ENCODE data around the gene CCT6B.

Gene CCT6B

DNA sequence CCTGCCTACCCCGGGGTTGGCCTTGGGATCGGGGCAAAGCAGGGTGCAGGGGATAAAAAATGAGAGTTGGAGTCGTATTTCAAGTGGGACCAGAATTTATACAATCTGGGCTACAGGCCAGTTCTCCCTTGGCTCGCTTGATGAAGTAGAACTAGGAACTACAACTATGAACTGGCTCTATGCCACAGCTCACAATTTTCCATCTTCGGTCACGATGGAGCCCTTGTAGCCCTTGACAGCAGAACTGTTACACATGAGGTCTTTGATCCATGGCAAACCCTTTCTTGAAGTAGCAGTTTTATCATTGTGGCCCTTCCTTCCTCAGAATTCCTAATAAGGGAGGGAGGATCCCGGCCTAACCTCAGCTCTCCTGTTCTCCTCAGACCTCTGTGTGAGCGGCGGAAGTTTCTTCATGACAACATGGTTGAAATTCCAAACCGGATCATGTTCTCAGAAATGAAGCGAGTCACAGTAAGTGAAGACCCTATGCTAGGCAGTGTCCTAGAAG, 36.1 kb upstream of the CCT6B start:
- H3K4me3 ChIP-seq (ENCODE audit: insufficient read depth, low read length, poor library complexity, severe bottlenecking) = no peak overlapping the region
- H3K27me3 ChIP-seq (ENCODE audit: low read length) = no peaks in the 10 kb centered on the region
- no peak overlapping the region for H3K4me2 ChIP-seq (ENCODE audit: low read depth, low read length, poor library complexity, severe bottlenecking)
- no peaks in the 10 kb centered on the region for H4K20me1 ChIP-seq (ENCODE audit: low read depth, low read length)
- no peak overlapping the region for H2AFZ ChIP-seq (ENCODE audit: low read depth, low read length, severe bottlenecking)
- no peaks in the 10 kb centered on the region for H3K36me3 ChIP-seq (ENCODE audit: low read length)
- H3K27ac ChIP-seq (ENCODE audit: low read depth, low read length) = no peak overlapping the region
- no peaks in the 10 kb centered on the region for H3K9me2 ChIP-seq (replicated peaks; ENCODE audit: insufficient read depth, low read length)
- TF ChIP-seq, protein P1, sequence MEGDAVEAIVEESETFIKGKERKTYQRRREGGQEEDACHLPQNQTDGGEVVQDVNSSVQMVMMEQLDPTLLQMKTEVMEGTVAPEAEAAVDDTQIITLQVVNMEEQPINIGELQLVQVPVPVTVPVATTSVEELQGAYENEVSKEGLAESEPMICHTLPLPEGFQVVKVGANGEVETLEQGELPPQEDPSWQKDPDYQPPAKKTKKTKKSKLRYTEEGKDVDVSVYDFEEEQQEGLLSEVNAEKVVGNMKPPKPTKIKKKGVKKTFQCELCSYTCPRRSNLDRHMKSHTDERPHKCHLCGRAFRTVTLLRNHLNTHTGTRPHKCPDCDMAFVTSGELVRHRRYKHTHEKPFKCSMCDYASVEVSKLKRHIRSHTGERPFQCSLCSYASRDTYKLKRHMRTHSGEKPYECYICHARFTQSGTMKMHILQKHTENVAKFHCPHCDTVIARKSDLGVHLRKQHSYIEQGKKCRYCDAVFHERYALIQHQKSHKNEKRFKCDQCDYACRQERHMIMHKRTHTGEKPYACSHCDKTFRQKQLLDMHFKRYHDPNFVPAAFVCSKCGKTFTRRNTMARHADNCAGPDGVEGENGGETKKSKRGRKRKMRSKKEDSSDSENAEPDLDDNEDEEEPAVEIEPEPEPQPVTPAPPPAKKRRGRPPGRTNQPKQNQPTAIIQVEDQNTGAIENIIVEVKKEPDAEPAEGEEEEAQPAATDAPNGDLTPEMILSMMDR (IDR thresholded peaks at IDR 0.05; ENCODE audit: insufficient read depth, low read length, poor library complexity, severe bottlenecking) = no peak
- TF ChIP-seq EZH2phosphoT487 (conservative IDR thresholded peaks at IDR 0.05; ENCODE audit: low read length) = no peak
- H3K79me2 ChIP-seq (ENCODE audit: insufficient read depth, low read length) = no peaks in the 10 kb centered on the region
- H3K9ac ChIP-seq (ENCODE audit: low read length) = no peak overlapping the region
- H3K9me3 ChIP-seq (ENCODE audit: insufficient read depth, low read length) = no peaks in the 10 kb centered on the region
- H3F3A ChIP-seq (ENCODE audit: insufficient read depth) = no peaks in the 10 kb centered on the region

DNA sequence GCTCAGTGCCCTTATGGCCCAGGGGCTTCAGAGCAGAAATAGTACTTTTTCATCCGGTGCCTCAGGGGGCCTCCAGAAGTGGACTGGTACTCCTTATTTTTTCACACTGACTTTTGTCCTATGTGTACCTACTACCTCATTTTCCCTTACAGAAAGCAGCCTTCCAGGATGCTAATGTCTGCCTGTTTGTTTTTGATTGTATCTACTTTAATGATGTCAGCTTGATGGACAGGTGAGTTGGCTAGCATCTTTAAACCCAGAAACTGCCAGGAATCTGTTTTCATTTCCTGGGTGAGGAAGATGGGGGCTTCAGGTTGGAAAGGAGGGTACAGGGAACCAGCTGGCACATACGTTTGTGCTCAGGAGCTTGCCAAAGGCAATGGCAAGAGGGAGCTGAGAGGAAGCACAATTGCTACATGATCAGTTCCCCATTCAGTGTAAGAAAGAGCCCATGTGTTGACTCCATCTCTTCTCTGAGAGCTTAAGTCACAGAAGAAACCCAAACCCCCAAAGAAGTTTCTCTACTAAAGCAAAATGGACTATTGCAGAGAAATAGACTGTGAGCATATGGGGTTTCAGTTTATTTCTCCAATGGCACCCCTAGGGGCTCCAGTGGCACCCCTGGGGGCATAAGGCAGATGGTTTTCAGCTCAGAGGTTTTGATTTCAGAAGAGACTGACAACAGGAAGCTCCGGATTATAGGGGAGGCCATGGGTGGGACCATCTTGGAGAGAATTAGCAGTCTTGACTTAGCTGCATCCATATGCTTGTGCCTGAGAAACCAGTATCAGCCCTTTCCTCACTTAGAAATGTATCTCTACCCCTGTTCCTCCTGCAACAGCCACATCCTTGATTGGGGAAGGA, 35.4 kb upstream of the CCT6B start:
- Histone ChIP-seq H3K79me2 (ENCODE audit: insufficient read depth, low read length) (no peaks in the 10 kb centered on the region), H3K9ac (ENCODE audit: low read length) (no peak overlapping the region), H3K4me2 (ENCODE audit: low read depth, low read length, poor library complexity, severe bottlenecking) (no peak overlapping the region), H3K36me3 (ENCODE audit: low read length) (no peaks in the 10 kb centered on the region), H2AFZ (ENCODE audit: low read depth, low read length, severe bottlenecking) (no peak overlapping the region), H3K27me3 (ENCODE audit: low read length) (no peaks in the 10 kb centered on the region), H3F3A (ENCODE audit: insufficient read depth) (no peaks in the 10 kb centered on the region), H3K9me3 (ENCODE audit: insufficient read depth, low read length) (no peaks in the 10 kb centered on the region), H3K9me2 (replicated peaks; ENCODE audit: insufficient read depth, low read length) (no peaks in the 10 kb centered on the region), H3K27ac (ENCODE audit: low read depth, low read length) (no peak overlapping the region), H3K4me3 (ENCODE audit: insufficient read depth, low read length, poor library complexity, severe bottlenecking) (no peak overlapping the region), H4K20me1 (ENCODE audit: low read depth, low read length) (no peaks in the 10 kb centered on the region)
- no peak for TF ChIP-seq EZH2phosphoT487 (conservative IDR thresholded peaks at IDR 0.05; ENCODE audit: low read length)
- TF ChIP-seq, protein P1 (IDR thresholded peaks at IDR 0.05; ENCODE audit: insufficient read depth, low read length, poor library complexity, severe bottlenecking) = no peak

DNA sequence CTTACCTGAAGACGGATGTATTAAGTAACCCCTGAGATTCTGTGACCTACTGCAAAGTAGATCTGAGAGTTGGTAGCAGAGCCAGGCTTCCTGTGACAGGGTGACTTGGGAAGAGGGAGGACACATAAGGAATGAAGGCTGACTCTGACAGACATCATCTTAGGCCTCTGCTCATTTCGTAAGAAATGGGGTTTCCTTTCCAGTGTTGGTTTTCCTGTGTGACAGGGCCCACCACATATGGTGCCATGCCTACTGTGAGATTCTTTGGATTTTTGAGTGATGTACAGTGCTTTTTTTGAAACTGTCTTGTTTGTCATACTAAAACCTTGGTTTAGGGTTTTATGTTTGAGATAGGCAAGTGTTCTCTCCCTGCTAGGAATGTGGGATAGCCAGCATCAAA, 31.8 kb upstream of the CCT6B start:
- Histone ChIP-seq H4K20me1 (ENCODE audit: low read depth, low read length) (no peaks in the 10 kb centered on the region), H3F3A (ENCODE audit: insufficient read depth) (no peaks in the 10 kb centered on the region), H3K9me2 (replicated peaks; ENCODE audit: insufficient read depth, low read length) (no peaks in the 10 kb centered on the region), H3K4me2 (ENCODE audit: low read depth, low read length, poor library complexity, severe bottlenecking) (no peak overlapping the region), H3K36me3 (ENCODE audit: low read length) (no peaks in the 10 kb centered on the region; the same call in 1 of the 2 replicates), H3K4me3 (ENCODE audit: insufficient read depth, low read length, poor library complexity, severe bottlenecking) (no peak overlapping the region), H3K79me2 (ENCODE audit: insufficient read depth, low read length) (no peaks in the 10 kb centered on the region), H2AFZ (ENCODE audit: low read depth, low read length, severe bottlenecking) (no peak overlapping the region), H3K9ac (ENCODE audit: low read length) (no peak overlapping the region), H3K27ac (ENCODE audit: low read depth, low read length) (no peak overlapping the region), H3K9me3 (ENCODE audit: insufficient read depth, low read length) (no peaks in the 10 kb centered on the region), H3K27me3 (ENCODE audit: low read length) (no peaks in the 10 kb centered on the region)
- no peak for TF ChIP-seq EZH2phosphoT487 (conservative IDR thresholded peaks at IDR 0.05; ENCODE audit: low read length)
- TF ChIP-seq, protein P1 (IDR thresholded peaks at IDR 0.05; ENCODE audit: insufficient read depth, low read length, poor library complexity, severe bottlenecking) = no peak

Data from SU-DHL-6 (cell line).